Skeletal muscle tissue (tissue), 4 donors: ENCODE measurements around the gene ZBTB2. TPM values are rescaled to one million over a fixed set of nuclear protein-coding genes. Genes with fewer than 3 reads are reported as not detected.
"Not testable (repeated sequence)": the region's sequence is repeated elsewhere in the genome, so short reads cannot be mapped to it uniquely, and the experiment has no call there.

Experiments
- H3K27ac ChIP-seq: one replicate; pipeline ENCODE4 v1.7.0; 2013; ENCODE audit warnings: mild to moderate bottlenecking, low read depth, low read length, inconsistent platforms
- H3K27me3 ChIP-seq, 3 donors: one replicate each; pipeline ENCODE4 v1.7.0; 2013; ENCODE audit warnings: low read length in 3 of 3; ENCODE audit not compliant: control insufficient read depth in 3 of 3, insufficient read depth in 3 of 3
- H3K36me3 ChIP-seq, 3 donors: one replicate each; pipeline ENCODE4 v1.7.0; 2013; ENCODE audit warnings: low read length in 3 of 3; ENCODE audit not compliant: control insufficient read depth in 3 of 3, insufficient read depth in 3 of 3
- H3K4me1 ChIP-seq, 3 donors: one replicate each; pipeline ENCODE4 v1.7.0; 2013; ENCODE audit warnings: low read length in 3 of 3, mild to moderate bottlenecking in 3 of 3; ENCODE audit not compliant: control insufficient read depth in 3 of 3, insufficient read depth in 3 of 3
- H3K4me3 ChIP-seq, 3 donors: one replicate each; pipeline ENCODE4 v1.7.0; 2013; ENCODE audit warnings: low read length in 3 of 3
- H3K9ac ChIP-seq, 3 donors: one replicate each; pipeline ENCODE4 v1.7.0; 2013; ENCODE audit warnings: low read length in 3 of 3, mild to moderate bottlenecking in 3 of 3, moderate library complexity in 2 of 3, low read depth in 1 of 3
- H3K9me3 ChIP-seq, 3 donors: one replicate each; pipeline ENCODE4 v1.7.0; 2013; ENCODE audit warnings: low read length in 3 of 3; ENCODE audit not compliant: control insufficient read depth in 3 of 3
- total RNA-seq: library from RNA; depleted of rRNA; stranded (reverse); fragments of >200 nt; gene quantifications from one replicate; pipeline ENCODE4 v1.2.3, GENCODE V29; 2014
- donor health status: Osteomylitis.

ZBTB2 gene
- total RNA-seq, 1 donor from 2014 or later: 5.7 TPM

DNA sequence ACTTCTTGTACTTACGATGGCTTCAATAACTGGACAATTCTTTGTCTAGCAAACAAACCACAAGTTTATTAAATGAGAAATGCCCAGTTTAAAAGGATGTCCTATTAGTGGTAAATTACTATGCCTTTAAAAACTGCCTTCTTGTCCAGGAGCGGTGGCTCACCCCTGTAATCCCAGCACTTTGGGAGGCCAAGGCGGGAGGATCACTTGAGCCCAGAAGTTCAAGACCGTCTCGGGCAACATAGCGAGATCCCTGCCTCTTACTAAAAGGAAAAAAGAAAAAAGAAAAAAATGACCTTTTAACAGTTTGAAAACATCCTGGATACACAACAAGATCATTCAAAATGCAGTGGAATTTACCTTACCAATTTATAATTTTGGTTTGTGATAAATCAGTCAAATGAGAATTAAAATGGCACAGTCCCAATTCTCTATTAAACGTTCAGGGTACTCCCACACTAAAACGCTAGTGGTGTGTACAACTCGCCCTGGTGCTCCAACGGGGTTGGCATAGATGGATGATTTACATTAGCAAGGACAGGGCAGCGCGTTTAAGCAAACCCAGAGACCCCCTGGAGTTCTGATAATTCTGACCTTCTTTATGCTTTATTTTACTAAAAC lies 2.3 kb downstream of the ZBTB2 start:
- Histone ChIP-seq H3K4me1 (peaks cover 27 to 30% (median 28%) of the 10 kb centered on the region in 3 donors), H3K36me3 (no peaks in the 10 kb centered on the region), H3K9ac (peak overlapping the region; percentile 70 to 94 (median 94)), H3K27ac (peak overlapping the region; percentile 97), H3K4me3 (peak overlapping the region; percentile 82 to 89 (median 86)), H3K9me3 (no peaks in the 10 kb centered on the region), H3K27me3 (no peaks in the 10 kb centered on the region)

DNA sequence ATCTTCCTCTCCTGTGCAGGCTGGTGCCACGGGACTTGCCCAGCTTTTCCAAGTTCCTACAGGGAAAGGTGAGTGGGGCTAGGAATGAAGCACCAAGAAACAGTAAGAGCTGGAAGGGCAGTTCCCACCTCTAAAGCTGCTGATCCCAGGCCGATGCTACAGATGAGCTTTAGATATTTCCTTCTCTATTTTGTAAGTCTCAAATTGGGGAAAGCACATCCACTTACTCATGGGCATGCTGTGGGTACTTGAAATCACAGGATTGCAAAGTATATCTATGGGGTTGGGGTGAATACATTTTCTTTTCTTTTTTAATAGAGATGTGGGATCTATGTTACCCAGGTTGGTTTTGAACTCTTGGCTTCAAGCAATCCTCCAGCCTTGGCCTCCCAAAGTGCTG lies 3.1 kb downstream of the ZBTB2 start:
- Histone ChIP-seq H3K4me1 (peaks cover 20 to 23% (median 21%) of the 10 kb centered on the region in 3 donors), H3K9me3 (no peaks in the 10 kb centered on the region), H3K9ac (no peak overlapping the region), H3K36me3 (no peaks in the 10 kb centered on the region), H3K27me3 (no peaks in the 10 kb centered on the region), H3K27ac (peak overlapping the region; percentile 20), H3K4me3 (no peak overlapping the region)

DNA sequence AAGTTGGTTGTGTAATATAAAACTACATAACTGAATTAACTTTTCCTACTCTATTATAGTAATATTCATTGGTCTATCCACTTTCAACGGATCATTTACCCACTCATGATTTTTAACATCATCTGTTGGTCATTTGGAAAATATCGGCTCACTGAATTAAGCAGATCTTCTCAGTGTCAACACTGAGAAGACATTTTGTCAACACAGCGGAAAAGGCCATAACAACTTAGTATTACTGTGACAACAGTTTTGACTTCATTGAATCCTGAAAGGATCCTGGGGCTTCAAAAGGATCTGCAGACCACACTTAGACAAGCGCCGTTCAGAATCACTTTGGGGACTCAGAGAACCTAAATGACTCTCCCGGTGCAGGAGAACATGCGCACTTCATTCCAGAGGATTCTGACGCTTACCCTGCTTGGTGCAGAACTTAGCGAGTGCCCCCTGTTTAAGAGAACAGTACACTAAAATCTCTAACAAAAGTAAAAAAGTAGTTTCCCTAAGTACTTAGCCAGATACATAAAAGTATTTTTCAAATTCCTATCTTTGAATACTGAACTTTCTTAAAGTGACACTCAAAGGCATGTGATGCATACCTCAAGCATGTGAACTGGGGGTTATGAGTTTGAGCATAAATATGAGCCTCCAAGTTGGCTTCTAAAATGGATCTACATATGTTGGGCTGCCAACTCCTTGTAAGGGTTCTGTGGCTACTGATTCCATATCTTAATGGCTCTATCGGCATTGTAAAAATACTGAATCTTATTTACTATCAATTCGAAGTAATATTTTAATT lies 4.0 kb downstream of the ZBTB2 start:
- Histone ChIP-seq H3K4me1 (peaks cover 11 to 14% (median 13%) of the 10 kb centered on the region in 3 donors), H3K4me3 (no peak overlapping the region), H3K9me3 (no peaks in the 10 kb centered on the region), H3K27me3 (no peaks in the 10 kb centered on the region), H3K36me3 (no peaks in the 10 kb centered on the region), H3K27ac (no peak overlapping the region), H3K9ac (peak overlapping the region in 1 of 3 donors; percentile 19)

GRCh38 chr6:151385177-151385576 lies 6.2 kb downstream of the ZBTB2 start:
- Histone ChIP-seq H3K27ac (no peak overlapping the region), H3K4me1 (peaks cover 10 to 18% (median 11%) of the 10 kb centered on the region in 3 donors), H3K9ac (no peak overlapping the region), H3K27me3 (no peaks in the 10 kb centered on the region), H3K9me3 (no peaks in the 10 kb centered on the region), H3K36me3 (no peaks in the 10 kb centered on the region), H3K4me3 (no peak overlapping the region)

GRCh38 chr6:151384151-151384550 lies 7.2 kb downstream of the ZBTB2 start:
- H3K4me1 ChIP-seq: peaks cover 8 to 18% (median 10%) of the 10 kb centered on the region in 3 donors

DNA sequence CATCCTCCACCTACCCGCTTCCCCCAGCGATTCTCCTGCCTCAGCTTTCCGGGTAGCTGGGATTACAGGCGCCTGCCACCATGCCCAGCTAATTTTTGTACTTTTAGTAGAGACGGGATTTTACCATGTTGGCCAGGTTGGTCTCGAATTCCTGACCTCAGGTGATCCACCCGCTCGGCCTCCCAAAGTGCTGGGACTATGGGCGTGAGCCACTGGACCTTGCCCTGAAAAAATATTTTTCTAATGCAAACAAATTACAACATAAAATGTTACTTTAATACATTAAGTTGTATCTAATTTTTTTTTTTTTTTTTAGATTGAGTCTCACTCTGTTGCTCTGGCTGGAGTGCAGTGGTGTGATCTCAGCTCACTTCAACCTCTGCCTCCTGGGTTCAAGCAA lies 8.7 kb downstream of the ZBTB2 start:
- not testable (repeated sequence) for H3K4me1 ChIP-seq, H3K9ac ChIP-seq, H3K27ac ChIP-seq, H3K9me3 ChIP-seq, H3K27me3 ChIP-seq, H3K36me3 ChIP-seq, H3K4me3 ChIP-seq

More at GRCh38 chr6:151384151-151384550, 7.2 kb downstream of the ZBTB2 start:
- no peak overlapping the region for H3K4me3 ChIP-seq
- no peaks in the 10 kb centered on the region for H3K27me3 ChIP-seq
- no peaks in the 10 kb centered on the region for H3K36me3 ChIP-seq
- H3K27ac ChIP-seq: no peak overlapping the region
- H3K9me3 ChIP-seq: no peaks in the 10 kb centered on the region
- H3K9ac ChIP-seq: no peak overlapping the region

GRCh38 chr6:151381722-151382121 lies 9.6 kb downstream of the ZBTB2 start:
- Histone ChIP-seq H3K4me1 (peaks cover 3 to 10% (median 5%) of the 10 kb centered on the region in 3 donors), H3K4me3 (no peak overlapping the region), H3K9ac (no peak overlapping the region), H3K9me3 (no peaks in the 10 kb centered on the region), H3K27ac (no peak overlapping the region), H3K27me3 (no peaks in the 10 kb centered on the region), H3K36me3 (no peaks in the 10 kb centered on the region)

DNA sequence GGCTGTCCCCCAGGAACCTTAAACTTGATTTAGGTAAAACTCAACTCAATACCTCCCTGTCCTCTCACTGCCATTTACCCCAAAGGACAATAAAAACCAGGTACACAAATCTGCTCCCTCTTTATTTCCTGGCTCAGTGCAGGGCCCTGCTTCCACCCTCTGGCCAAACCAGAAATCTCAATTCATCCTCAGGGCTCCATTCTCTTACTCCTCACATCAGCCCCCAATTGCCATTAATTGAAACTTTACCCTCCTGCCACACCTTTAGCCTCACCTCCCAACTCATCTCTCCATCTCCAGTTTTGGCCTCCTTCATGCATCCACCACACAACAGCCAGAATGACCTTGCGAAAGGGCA lies 10.5 kb downstream of the ZBTB2 start:
- Histone ChIP-seq H3K4me1 (peaks cover 3 to 10% (median 5%) of the 10 kb centered on the region in 3 donors), H3K9me3 (no peaks in the 10 kb centered on the region), H3K4me3 (no peak overlapping the region), H3K27ac (no peak overlapping the region), H3K36me3 (no peaks in the 10 kb centered on the region), H3K9ac (peak overlapping the region in 1 of 3 donors; percentile 34), H3K27me3 (no peaks in the 10 kb centered on the region)

GRCh38 chr6:151379933-151380847 lies 11.2 kb downstream of the ZBTB2 start:
- no peaks in the 10 kb centered on the region for H3K9me3 ChIP-seq
- no peak overlapping the region for H3K27ac ChIP-seq
- H3K27me3 ChIP-seq: no peaks in the 10 kb centered on the region
- peak overlapping the region in 2 of 3 donors; percentile 28 to 34 for H3K9ac ChIP-seq
- peaks cover 3 to 10% (median 5%) of the 10 kb centered on the region in 3 donors for H3K4me1 ChIP-seq
- peak overlapping the region in 2 of 3 donors; percentile 17 to 34 for H3K4me3 ChIP-seq
- H3K36me3 ChIP-seq: no peaks in the 10 kb centered on the region
